GM23338 (cell line): ENCODE results near the gene PTP4A2. TPM values are rescaled to one million over a fixed set of nuclear protein-coding genes. Genes with fewer than 3 reads are reported as not detected.

Source experiments
- ATAC-seq: fragments of 200-7000 bp; cut with Tn5 transposase; 3 replicates; pipeline ENCODE4 v1.9.1; 2020
- DNase-seq: peaks from one replicate; pipeline ENCODE4 v3.0.0-alpha.2; 2015; ENCODE audit warnings: low spot score
- H2AFZ ChIP-seq: fragments of 200-600 bp; sonication (generic); 2 replicates; pipeline ENCODE4 v1.8.0; 2016; ENCODE audit warnings: antibody characterized with exemption, mild to moderate bottlenecking, moderate library complexity
- H3F3A ChIP-seq: fragments of 200-600 bp; sonication (generic); replicated peaks from 2 replicates; pipeline ENCODE4 v1.8.0; 2017; ENCODE audit warnings: antibody characterized with exemption, mixed run types, low read depth
- H3K27ac ChIP-seq: fragments of 200-600 bp; sonication (generic); 2 replicates; pipeline ENCODE4 v1.6.1; 2016; ENCODE audit warnings: low read depth
- H3K27me3 ChIP-seq: fragments of 200-600 bp; sonication (generic); 2 replicates; pipeline ENCODE4 v1.8.0; 2016; ENCODE audit warnings: mild to moderate bottlenecking, mixed run types, moderate library complexity; ENCODE audit not compliant: insufficient read depth
- H3K36me3 ChIP-seq: fragments of 200-600 bp; sonication (generic); 2 replicates; pipeline ENCODE4 v1.8.0; 2016; ENCODE audit warnings: mild to moderate bottlenecking; ENCODE audit not compliant: insufficient read depth
- H3K4me1 ChIP-seq: fragments of 200-600 bp; sonication (generic); 2 replicates; pipeline ENCODE4 v1.8.0; 2016; ENCODE audit warnings: mild to moderate bottlenecking, moderate library complexity; ENCODE audit not compliant: insufficient read depth
- H3K4me2 ChIP-seq: fragments of 200-600 bp; sonication (generic); 2 replicates; pipeline ENCODE4 v1.7.1; 2017; ENCODE audit warnings: mixed run types
- H3K4me3 ChIP-seq: fragments of 200-600 bp; sonication (generic); 2 replicates; pipeline ENCODE4 v1.6.1; 2016; ENCODE audit warnings: mixed run types
- H3K79me2 ChIP-seq: fragments of 200-600 bp; sonication (generic); replicated peaks from 2 replicates; pipeline ENCODE4 v1.8.0; 2017; ENCODE audit warnings: mild to moderate bottlenecking; ENCODE audit not compliant: insufficient read depth
- H3K9me2 ChIP-seq: fragments of 200-600 bp; sonication (generic); 2 replicates; pipeline ENCODE4 v1.8.0; 2017; ENCODE audit not compliant: insufficient read depth
- H4K20me1 ChIP-seq: fragments of 200-600 bp; sonication (generic); replicated peaks from 2 replicates; pipeline ENCODE4 v1.8.0; 2017; ENCODE audit warnings: mild to moderate bottlenecking; ENCODE audit not compliant: insufficient read depth
- H3K27ac Mint-ChIP-seq: 2 replicates; pipeline ENCODE4 v1.8.0; 2020; ENCODE audit warnings: inconsistent platforms, mild to moderate bottlenecking, moderate library complexity, mixed read lengths
- H3K27me3 Mint-ChIP-seq: 3 replicates; pipeline ENCODE4 v1.8.0; 2022; ENCODE audit warnings: low read depth, mild to moderate bottlenecking, moderate library complexity, mixed read lengths, inconsistent platforms; ENCODE audit not compliant: insufficient read depth, poor library complexity
- H3K36me3 Mint-ChIP-seq: 3 replicates; pipeline ENCODE4 v1.8.0; 2021; ENCODE audit warnings: low read depth, mild to moderate bottlenecking, inconsistent platforms, moderate library complexity, mixed read lengths
- H3K4me1 Mint-ChIP-seq: 3 replicates; pipeline ENCODE4 v1.8.0; 2020; ENCODE audit warnings: mild to moderate bottlenecking, inconsistent platforms, mixed read lengths
- H3K4me3 Mint-ChIP-seq: 3 replicates; pipeline ENCODE4 v1.8.0; 2021; ENCODE audit warnings: moderate library complexity, mild to moderate bottlenecking, inconsistent platforms, mixed read lengths
- H3K9me3 Mint-ChIP-seq: 3 replicates; pipeline ENCODE4 v1.8.0; 2020; ENCODE audit warnings: moderate library complexity, mild to moderate bottlenecking, inconsistent platforms, mixed read lengths
- CREB1 ChIP-seq: fragments of 250-450 bp; sonication (Bioruptor Pico); IDR thresholded peaks from 2 replicates; pipeline ENCODE4 v1.5.0; 2020; ENCODE audit warnings: low read depth, mild to moderate bottlenecking, moderate library complexity
- CTCF ChIP-seq, 2 experiments: fragments of 200-600 bp in 1 of 2; sonication (generic) in 1 of 2; conservative IDR thresholded peaks; 2 replicates each; pipeline versions ENCODE4 v1.5.1 to v1.6.1; 2016 to 2017; ENCODE audit warnings: antibody characterized with exemption in 2 of 2, low read depth in 2 of 2, mild to moderate bottlenecking in 2 of 2, moderate library complexity in 1 of 2
- EZH2 ChIP-seq: fragments of 200-600 bp; sonication (generic); IDR thresholded peaks from one replicate; pipeline ENCODE4 v1.8.0; 2017; ENCODE audit warnings: antibody characterized with exemption, mild to moderate bottlenecking, low read depth; ENCODE audit not compliant: unreplicated experiment
- EZH2phosphoT487 ChIP-seq: fragments of 200-600 bp; sonication (generic); IDR thresholded peaks from one replicate; pipeline ENCODE4 v1.8.1; 2018; ENCODE audit warnings: antibody characterized with exemption; ENCODE audit not compliant: unreplicated experiment
- JUNB ChIP-seq: IDR thresholded peaks from one replicate; pipeline ENCODE4 v1.6.1; 2016; ENCODE audit warnings: antibody characterized with exemption; ENCODE audit not compliant: unreplicated experiment
- NANOG ChIP-seq: IDR thresholded peaks from 2 replicates; pipeline ENCODE4 v1.6.1; 2016; ENCODE audit warnings: antibody characterized with exemption, borderline replicate concordance
- POLR2AphosphoS5 ChIP-seq: IDR thresholded peaks from 2 replicates; pipeline ENCODE4 v1.6.1; 2016; ENCODE audit warnings: antibody characterized with exemption, low read depth
- REST ChIP-seq: IDR thresholded peaks from one replicate; pipeline ENCODE4 v1.6.1; 2018; ENCODE audit warnings: antibody characterized with exemption; ENCODE audit not compliant: unreplicated experiment
- STAT1 ChIP-seq: IDR thresholded peaks from one replicate; pipeline ENCODE4 v1.6.1; 2016; ENCODE audit warnings: antibody characterized with exemption; ENCODE audit not compliant: unreplicated experiment
- ZNF114 ChIP-seq: fragments of 250-450 bp; sonication (Bioruptor Pico); IDR thresholded peaks from 2 replicates; pipeline ENCODE4 v1.5.0; 2020; ENCODE audit warnings: mild to moderate bottlenecking, moderate library complexity
- ZNF331 ChIP-seq: fragments of 250-450 bp; sonication (Bioruptor Pico); IDR thresholded peaks from 2 replicates; pipeline ENCODE4 v1.5.0; 2020; ENCODE audit warnings: low read depth, mild to moderate bottlenecking, moderate library complexity
- ZNF462 ChIP-seq: fragments of 250-450 bp; sonication (Bioruptor Pico); IDR thresholded peaks from 2 replicates; pipeline ENCODE4 v1.5.0; 2020; ENCODE audit warnings: mild to moderate bottlenecking, moderate library complexity
- polyA plus RNA-seq: library from polyadenylated mRNA; unstranded; fragments of >200 nt; fragmentation: Nextera tagmentation; extraction: Ambion mirVana; gene quantifications from 2 replicates; pipeline ENCODE4 v1.2.1, GENCODE V29; 2016
- total RNA-seq: library from RNA; depleted of rRNA; stranded (reverse); fragments of >200 nt; shearing (Covaris generic); gene quantifications from 2 replicates; pipeline ENCODE4 v1.2.3, GENCODE V29; 2014
- TF ChIP-seq, protein P1 (sequence below): IDR thresholded peaks from 2 replicates; pipeline ENCODE4 v1.6.1; 2016; ENCODE audit warnings: antibody characterized with exemption

PTP4A2 gene
- total and polyA plus RNA-seq, 2 experiments from 2014 or later, result 153 to 260 TPM

- H3K36me3 Mint-ChIP-seq, result peaks cover 61% of the 10 kb centered on the region
- peaks cover 17% of the 10 kb centered on the region for H4K20me1 ChIP-seq
- H3K79me2 ChIP-seq, result peaks cover 57% of the 10 kb centered on the region
- peaks cover 25% of the 10 kb centered on the region; the same call in 1 of the 2 replicates for H3K36me3 ChIP-seq
- no peak overlapping the region for H3K27ac Mint-ChIP-seq
- no peaks in the 10 kb centered on the region for H3K9me2 ChIP-seq
- H3K27me3 ChIP-seq, result no peaks in the 10 kb centered on the region
- H3K27ac ChIP-seq, result no peak overlapping the region
- H3K4me1 ChIP-seq, result no peaks in the 10 kb centered on the region
- H3K27me3 Mint-ChIP-seq, result no peaks in the 10 kb centered on the region
- no peak overlapping the region for H3K4me3 Mint-ChIP-seq
- TF ChIP-seq, protein P1, sequence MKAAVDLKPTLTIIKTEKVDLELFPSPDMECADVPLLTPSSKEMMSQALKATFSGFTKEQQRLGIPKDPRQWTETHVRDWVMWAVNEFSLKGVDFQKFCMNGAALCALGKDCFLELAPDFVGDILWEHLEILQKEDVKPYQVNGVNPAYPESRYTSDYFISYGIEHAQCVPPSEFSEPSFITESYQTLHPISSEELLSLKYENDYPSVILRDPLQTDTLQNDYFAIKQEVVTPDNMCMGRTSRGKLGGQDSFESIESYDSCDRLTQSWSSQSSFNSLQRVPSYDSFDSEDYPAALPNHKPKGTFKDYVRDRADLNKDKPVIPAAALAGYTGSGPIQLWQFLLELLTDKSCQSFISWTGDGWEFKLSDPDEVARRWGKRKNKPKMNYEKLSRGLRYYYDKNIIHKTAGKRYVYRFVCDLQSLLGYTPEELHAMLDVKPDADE, result no peak
- TF ChIP-seq CREB1 (no peak), REST (no peak), POLR2AphosphoS5 (no peak), ZNF331 (no peak), ZNF114 (CRISPR knock-in tag) (no peak), EZH2 (no peak), EZH2phosphoT487 (no peak), STAT1 (no peak), JUNB (no peak), NANOG (no peak), CTCF (conservative IDR thresholded peaks at IDR 0.05; ENCODE audit: low read depth in 2 of 2) (no peak), ZNF462 (CRISPR knock-in tag) (no peak)
- H3F3A ChIP-seq, result no peaks in the 10 kb centered on the region
- H2AFZ ChIP-seq, result no peak overlapping the region
- ATAC-seq (no peak), DNase-seq (no peak)
- no peak overlapping the region for H3K4me3 ChIP-seq
- H3K4me2 ChIP-seq, result no peak overlapping the region
- no peaks in the 10 kb centered on the region for H3K4me1 Mint-ChIP-seq
- no peaks in the 10 kb centered on the region for H3K9me3 Mint-ChIP-seq
Measured at GRCh38 chr1:31913968-31914367, 24.2 kb downstream of the PTP4A2 start.
